Measurements from ENCODE around the gene GNPAT. TPM values are rescaled to one million over a fixed set of nuclear protein-coding genes. Genes with fewer than 3 reads are reported as not detected.

Gene GNPAT
- total and polyA plus RNA-seq, 10 of the 15 experiments (the other 5 are each of a cell fraction or from before 2014, with no cell fraction given) = 24.0 to 70.6 (median 47.2) TPM

DNA sequence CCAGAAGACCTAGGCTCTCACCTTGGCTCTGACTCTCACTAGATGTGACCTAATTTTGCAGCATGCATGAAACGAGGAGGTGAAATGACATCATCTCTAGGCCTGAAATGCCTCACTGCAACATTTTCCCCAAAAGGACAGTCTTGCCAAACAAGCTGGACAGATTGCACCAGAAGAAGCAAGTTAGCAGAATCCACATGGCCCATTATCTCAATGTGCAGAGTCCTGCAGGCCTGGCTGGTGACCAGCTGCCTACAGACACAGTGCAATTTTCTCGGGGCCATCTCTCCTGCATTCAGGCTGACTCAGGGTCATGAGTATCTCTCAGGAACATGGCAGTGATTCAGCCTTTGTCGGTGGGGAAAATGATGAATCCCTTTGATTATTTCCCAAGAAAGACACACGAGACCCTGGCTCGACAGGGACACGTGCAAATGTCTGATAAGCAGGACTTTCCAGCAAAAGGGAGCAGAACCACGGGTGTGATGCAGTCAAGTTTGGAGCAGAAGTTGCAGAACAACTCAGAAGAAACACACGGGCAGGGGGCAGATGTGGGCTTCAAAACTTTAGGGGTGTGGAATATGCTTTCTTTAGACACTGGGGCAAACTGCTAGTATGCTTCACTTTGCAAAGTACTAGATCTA is 40.5 kb upstream of the GNPAT start:
- DNase-seq (ENCODE audit: low read depth, low spot score) = no peak
- H4K20me1 ChIP-seq (ENCODE audit: control insufficient read depth, insufficient read depth) = no peaks in the 10 kb centered on the region
- CTCF ChIA-PET = interaction anchor here (1.3 kb wide), 1 partner anchor 10 kb away, joined by 3 read pairs; no protein-coding TSS in a partner anchor
- no peaks in the 10 kb centered on the region for H3K36me3 ChIP-seq (ENCODE audit: control insufficient read depth in 2 of 2, insufficient read depth in 2 of 2, low read length in 1 of 2)
- H2AFZ ChIP-seq (ENCODE audit: control insufficient read depth, low read depth, low read length) = no peak overlapping the region
- no peak overlapping the region for H3K9ac ChIP-seq (ENCODE audit: control insufficient read depth, insufficient read depth, low read length)
- no peaks in the 10 kb centered on the region for H3K79me2 ChIP-seq (ENCODE audit: control insufficient read depth, insufficient read depth, low read length)
- in situ Hi-C loops (cut with MboI) (no loop called here), intact Hi-C loops (cut with micrococcal nuclease; ENCODE audit: unreplicated experiment) (no loop called here)
- TF ChIP-seq POLR2AphosphoS2 (IDR thresholded peaks at IDR 0.05; ENCODE audit: low read depth, low read length) = no peak
- TF ChIP-seq TCF7 (IDR thresholded peaks at IDR 0.05; ENCODE audit: borderline replicate concordance) = no peak
- no peak for TF ChIP-seq HDGF (IDR thresholded peaks at IDR 0.05)
- TF ChIP-seq PAX8 (IDR thresholded peaks at IDR 0.05) = no peak
- no peak for TF ChIP-seq NRF1 (conservative IDR thresholded peaks at IDR 0.05; ENCODE audit: low read depth, low read length)
- TF ChIP-seq PML (IDR thresholded peaks at IDR 0.05; ENCODE audit: low read length) = no peak
- no peak for TF ChIP-seq MTA2 (IDR thresholded peaks at IDR 0.05; ENCODE audit: low read depth)
- TF ChIP-seq CBX3 (IDR thresholded peaks at IDR 0.05; ENCODE audit: borderline replicate concordance, low read depth) = no peak
- TF ChIP-seq, protein P1, sequence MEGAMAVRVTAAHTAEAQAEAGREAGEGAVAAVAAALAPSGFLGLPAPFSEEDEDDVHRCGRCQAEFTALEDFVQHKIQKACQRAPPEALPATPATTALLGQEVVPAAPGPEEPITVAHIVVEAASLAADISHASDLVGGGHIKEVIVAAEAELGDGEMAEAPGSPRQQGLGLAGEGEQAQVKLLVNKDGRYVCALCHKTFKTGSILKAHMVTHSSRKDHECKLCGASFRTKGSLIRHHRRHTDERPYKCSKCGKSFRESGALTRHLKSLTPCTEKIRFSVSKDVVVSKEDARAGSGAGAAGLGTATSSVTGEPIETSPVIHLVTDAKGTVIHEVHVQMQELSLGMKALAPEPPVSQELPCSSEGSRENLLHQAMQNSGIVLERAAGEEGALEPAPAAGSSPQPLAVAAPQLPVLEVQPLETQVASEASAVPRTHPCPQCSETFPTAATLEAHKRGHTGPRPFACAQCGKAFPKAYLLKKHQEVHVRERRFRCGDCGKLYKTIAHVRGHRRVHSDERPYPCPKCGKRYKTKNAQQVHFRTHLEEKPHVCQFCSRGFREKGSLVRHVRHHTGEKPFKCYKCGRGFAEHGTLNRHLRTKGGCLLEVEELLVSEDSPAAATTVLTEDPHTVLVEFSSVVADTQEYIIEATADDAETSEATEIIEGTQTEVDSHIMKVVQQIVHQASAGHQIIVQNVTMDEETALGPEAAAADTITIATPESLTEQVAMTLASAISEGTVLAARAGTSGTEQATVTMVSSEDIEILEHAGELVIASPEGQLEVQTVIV (IDR thresholded peaks at IDR 0.05; ENCODE audit: borderline replicate concordance, partially characterized antibody) = no peak
- TF ChIP-seq CBFB (IDR thresholded peaks at IDR 0.05; ENCODE audit: low read depth) = no peak
- no peak for TF ChIP-seq MEF2A (IDR thresholded peaks at IDR 0.05; ENCODE audit: insufficient read depth, low read depth, low read length)
- TF ChIP-seq, protein P2, sequence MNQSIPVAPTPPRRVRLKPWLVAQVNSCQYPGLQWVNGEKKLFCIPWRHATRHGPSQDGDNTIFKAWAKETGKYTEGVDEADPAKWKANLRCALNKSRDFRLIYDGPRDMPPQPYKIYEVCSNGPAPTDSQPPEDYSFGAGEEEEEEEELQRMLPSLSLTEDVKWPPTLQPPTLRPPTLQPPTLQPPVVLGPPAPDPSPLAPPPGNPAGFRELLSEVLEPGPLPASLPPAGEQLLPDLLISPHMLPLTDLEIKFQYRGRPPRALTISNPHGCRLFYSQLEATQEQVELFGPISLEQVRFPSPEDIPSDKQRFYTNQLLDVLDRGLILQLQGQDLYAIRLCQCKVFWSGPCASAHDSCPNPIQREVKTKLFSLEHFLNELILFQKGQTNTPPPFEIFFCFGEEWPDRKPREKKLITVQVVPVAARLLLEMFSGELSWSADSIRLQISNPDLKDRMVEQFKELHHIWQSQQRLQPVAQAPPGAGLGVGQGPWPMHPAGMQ (IDR thresholded peaks at IDR 0.05; ENCODE audit: borderline replicate concordance) = no peak
- TF ChIP-seq EED (IDR thresholded peaks at IDR 0.05; ENCODE audit: low read depth) = no peak
- no peak for TF ChIP-seq SREBF1 (IDR thresholded peaks at IDR 0.05; ENCODE audit: low read length)
- TF ChIP-seq, protein P3, sequence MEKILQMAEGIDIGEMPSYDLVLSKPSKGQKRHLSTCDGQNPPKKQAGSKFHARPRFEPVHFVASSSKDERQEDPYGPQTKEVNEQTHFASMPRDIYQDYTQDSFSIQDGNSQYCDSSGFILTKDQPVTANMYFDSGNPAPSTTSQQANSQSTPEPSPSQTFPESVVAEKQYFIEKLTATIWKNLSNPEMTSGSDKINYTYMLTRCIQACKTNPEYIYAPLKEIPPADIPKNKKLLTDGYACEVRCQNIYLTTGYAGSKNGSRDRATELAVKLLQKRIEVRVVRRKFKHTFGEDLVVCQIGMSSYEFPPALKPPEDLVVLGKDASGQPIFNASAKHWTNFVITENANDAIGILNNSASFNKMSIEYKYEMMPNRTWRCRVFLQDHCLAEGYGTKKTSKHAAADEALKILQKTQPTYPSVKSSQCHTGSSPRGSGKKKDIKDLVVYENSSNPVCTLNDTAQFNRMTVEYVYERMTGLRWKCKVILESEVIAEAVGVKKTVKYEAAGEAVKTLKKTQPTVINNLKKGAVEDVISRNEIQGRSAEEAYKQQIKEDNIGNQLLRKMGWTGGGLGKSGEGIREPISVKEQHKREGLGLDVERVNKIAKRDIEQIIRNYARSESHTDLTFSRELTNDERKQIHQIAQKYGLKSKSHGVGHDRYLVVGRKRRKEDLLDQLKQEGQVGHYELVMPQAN (conservative IDR thresholded peaks at IDR 0.05) = no peak
- TF ChIP-seq RBBP5 (conservative IDR thresholded peaks at IDR 0.05) = no peak
- TF ChIP-seq PAX5 (IDR thresholded peaks at IDR 0.05; ENCODE audit: borderline replicate concordance, low read depth, low read length) = no peak
- TF ChIP-seq SIN3A (IDR thresholded peaks at IDR 0.05; ENCODE audit: low read depth, low read length) = no peak
- RAD21 ChIA-PET (ENCODE audit: unreplicated experiment) = no interaction called here
- H3K4me1 ChIP-seq (ENCODE audit: control insufficient read depth, insufficient read depth, low read length) = no peaks in the 10 kb centered on the region; the same call in 1 of the 2 replicates
- no peak overlapping the region for H3K4me3 ChIP-seq
- H3K27ac ChIP-seq (ENCODE audit: control insufficient read depth, insufficient read depth) = no peak overlapping the region
- no TSS peak for BruUV-seq (replicated peaks)
- ATAC-seq = no peak
- SMC1A ChIA-PET (ENCODE audit: uncharacterized antibody, unreplicated experiment) = interaction anchor here (0.9 kb wide), 1 partner anchor 12 kb away, joined by 3 read pairs; no protein-coding TSS in a partner anchor
- 5% methylated on average over 8 of the region's 8 CpGs for WGBS (ENCODE audit: insufficient coverage, insufficient replicate concordance, low lambda C conversion rate, missing lambda C conversion rate)
- no peaks in the 10 kb centered on the region for H3K9me3 ChIP-seq (replicated peaks; ENCODE audit: control insufficient read depth, insufficient read depth, low read length)
- no peak overlapping the region for H3K4me2 ChIP-seq (ENCODE audit: control insufficient read depth, insufficient read depth)
- no peaks in the 10 kb centered on the region; a peak in 2 of 4 replicates for H3K27me3 ChIP-seq (replicated peaks in 1 of 2; ENCODE audit: control insufficient read depth in 2 of 2, insufficient read depth in 2 of 2, low read length in 1 of 2)
- POLR2A ChIA-PET = no interaction called here
- no peak for FAIRE-seq

Data from GM12878 (cell line).